GOT3 (cell line): ENCODE data around the gene CHST9.
"Not testable (repeated sequence)": the region's sequence is repeated elsewhere in the genome, so short reads cannot be mapped to it uniquely, and the experiment has no call there.

Experiments
- DNase-seq: peaks from one replicate; lab custom pipeline; 2025; ENCODE audit warnings: mixed read lengths; lab: John Stamatoyannopoulos, UW

CHST9 gene

DNA sequence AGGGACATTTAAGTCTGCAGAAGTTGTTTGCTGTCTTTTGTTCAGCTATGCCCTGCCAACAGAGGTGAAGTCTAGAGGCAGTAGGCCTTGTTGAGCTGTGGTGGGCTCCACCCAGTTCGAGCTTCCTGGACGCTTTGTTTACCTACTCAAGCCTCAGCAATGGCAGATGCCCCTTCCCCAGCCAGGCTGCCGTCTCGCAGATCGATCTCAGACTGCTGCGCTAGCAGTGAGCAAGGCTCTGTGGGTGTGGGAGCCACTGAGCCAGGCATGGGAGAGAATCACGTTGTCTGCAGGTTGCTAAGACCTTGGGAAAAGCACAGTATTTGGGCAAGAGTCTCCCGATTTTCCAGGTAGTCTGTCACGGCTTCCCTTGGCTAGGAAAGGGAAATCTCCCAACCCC lies 91.8 kb downstream of the CHST9 start:
- not testable (repeated sequence) for DNase-seq

GRCh38 chr18:27081701-27082100 lies 103.4 kb downstream of the CHST9 start:
- DNase-seq = no peak

DNA sequence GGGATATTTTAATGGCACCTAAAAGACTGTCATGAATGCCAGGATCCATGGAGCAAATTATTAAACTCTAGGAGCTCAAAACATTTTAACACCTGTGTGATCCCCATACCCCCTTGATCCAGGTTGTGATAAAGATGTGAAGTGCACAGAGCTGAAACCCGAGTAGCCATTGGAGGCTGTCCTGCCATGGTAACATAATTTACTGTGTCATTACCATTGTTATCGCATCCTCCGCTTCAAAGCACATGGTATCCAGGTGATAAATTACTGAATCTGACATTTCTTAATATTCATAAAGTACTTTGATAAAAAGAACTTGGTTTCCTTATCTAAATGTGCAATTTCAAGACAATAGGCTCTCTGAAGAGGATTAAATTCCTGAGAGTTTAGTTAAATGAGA lies 109.3 kb downstream of the CHST9 start:
- DNase-seq = no peak

DNA sequence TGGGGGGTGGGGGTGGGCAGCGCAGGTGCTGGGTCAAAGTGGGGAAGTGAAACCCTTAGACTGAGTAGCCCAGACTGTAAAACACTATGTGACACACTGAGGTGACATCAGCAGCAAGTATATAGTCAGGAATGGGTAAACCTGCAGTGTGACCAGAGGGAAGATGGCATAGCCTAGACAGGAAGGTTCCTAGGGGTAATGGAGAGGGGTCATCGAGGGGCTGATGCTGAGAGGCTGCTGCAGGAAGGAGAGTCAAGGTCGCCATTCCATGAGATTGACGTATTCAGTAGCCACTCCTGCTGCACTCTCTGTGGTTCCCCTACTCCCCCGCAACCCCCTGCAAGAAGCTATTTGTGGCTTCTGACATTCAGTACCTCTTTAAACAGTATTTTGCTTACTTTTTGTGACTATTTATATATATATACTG lies 111.7 kb downstream of the CHST9 start:
- no peak for DNase-seq

DNA sequence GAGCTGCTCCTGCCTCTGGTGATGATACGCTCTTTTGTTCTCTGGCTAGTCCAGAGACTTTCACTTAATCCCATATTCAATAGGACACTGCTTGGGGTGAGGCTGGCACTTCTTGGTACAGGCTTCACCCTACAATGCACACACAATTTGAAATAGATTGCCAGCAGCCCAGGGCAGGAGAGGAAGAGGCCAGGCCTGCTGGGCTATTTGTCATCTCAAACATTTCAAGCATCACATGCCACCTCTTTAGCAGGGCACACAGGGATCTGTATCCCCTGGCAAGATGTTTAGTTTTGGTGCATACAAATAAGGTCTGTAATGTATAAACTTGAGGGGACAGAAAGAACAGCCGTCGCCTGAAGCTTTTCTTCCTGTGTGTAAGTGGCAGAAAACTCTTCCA lies 120.4 kb downstream of the CHST9 start:
- DNase-seq = no peak

DNA sequence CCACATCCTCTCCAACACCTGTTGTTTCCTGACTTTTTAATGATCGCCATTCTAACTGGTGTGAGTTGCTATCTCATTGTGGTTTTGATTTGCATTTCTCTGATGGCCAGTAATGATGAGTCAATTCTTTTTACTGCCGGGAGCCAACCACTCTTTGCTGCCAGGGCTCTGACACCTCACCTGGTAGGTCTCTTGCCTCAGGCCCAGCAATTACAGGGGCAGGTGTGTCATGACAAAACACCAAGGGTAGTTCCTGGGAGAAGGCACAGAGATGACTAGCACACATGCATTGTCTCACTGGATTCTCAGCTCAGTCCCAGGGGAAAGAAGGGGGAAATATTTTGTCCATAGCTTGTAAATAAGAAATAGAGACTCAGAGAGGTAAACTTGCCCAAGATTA lies 122.3 kb downstream of the CHST9 start:
- no peak for DNase-seq

- DNase-seq = no peak
Measured at GRCh38 chr18:27061488-27062095, 123.5 kb downstream of the CHST9 start.

DNA sequence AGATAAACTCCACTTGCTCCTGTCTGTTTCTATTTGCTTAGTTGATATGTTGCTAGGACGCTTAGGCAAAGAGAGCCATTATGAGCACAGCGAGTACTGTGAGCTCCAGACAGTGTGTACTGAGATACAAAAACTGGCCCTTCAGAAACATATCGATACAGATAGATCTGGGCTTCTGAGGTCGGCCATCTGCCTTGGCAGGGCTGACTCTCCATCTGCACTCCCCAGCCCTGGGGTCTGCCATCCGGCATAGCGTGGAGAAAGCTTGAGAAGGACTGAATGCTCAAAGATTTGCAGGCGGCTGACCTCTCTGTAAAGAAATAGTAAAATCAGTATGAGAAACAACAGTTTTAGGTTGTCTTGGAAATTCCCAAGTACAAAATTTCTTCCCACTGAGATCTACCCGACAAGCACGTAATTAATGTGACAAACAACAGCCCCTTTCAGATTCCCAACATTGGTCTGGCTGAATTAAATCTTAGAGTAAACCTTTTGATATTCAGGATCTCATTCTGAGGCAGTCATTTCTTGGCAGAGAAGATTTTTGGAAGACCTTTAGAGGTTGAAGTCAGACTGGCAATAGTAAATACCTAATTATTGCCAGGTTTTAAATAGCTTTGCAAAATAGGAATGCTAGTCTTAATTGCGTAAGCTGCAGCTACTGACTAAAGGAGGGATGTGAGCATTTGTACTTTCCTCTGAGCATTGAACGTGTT lies 127.4 kb downstream of the CHST9 start:
- DNase-seq = no peak

DNA sequence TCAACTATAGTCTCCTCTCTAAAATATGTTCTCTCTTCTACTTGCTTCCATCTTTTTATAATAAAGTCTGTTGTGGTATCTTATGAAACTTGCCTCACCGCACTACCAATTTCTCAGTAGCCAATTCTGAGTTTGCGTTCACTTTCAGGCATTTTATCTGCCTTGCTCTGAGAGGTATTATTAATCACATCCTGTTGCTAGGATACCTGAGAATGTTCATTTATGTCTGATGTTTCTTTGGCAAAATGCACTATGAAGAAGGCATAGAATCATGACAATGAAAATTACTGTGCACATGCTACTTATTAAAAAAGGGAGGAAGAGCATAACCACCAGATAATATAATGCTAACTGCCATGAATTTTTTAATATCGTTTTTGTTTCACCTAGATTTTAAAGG lies 130.2 kb downstream of the CHST9 start:
- DNase-seq = no peak

DNA sequence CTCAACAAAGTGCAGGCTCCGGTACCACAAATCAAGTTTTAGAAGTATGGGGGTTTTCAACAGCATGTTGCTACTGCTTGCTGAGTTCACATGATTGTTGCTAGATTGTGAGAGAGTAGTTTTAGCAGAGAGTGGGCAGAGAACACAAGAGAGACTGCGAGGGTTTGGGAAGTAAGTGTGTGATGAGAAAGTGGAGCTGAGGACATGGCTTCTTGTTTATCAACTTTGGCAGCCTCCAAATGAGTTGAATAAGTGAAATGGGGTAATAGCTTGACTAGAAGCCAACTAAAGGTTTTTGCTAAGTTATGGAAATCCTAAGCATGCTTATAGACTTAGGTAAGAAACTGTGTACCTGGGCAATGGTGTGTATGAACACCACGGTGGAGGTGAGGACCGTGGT lies 135.1 kb downstream of the CHST9 start:
- DNase-seq = no peak

GRCh38 chr18:27045342-27045741 lies 139.8 kb downstream of the CHST9 start:
- no peak for DNase-seq

DNA sequence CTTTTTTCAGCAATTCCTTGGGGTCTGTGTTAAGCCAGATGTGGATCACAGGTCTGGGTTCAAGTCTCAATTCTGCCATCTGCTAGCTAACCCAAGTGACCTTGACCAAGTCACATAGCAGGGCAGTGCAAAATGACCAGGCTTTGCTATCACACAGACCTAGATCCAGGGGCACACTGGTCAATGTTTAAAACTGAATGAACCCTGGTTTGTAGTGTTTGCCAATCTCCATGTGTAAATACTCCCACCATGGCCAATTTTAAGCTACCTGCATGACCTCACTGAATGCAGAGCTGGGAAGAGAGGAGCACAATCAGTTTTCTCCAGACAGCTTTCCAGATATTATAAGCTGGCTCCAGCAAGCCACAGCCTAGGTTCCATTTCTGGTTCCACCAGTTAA lies 142.9 kb downstream of the CHST9 start:
- no peak for DNase-seq

DNA sequence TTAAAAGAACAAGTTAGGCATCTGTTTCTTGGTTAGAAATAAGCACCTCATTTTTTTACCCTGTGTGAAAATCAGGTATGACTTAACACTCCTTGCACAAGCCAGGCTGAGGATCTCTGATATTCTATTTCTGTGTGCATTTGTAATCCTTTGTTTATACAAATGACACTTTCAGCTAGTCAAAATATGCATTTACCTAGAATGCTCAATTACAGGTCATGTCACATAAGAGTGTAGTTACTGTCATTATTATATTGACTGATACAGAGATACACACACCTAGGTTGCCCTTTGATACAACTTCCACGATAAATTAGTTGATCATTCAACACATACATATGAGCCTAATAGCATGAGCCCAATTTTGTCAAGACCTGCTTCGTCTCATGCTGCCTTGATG lies 144.3 kb downstream of the CHST9 start:
- DNase-seq = no peak

DNA sequence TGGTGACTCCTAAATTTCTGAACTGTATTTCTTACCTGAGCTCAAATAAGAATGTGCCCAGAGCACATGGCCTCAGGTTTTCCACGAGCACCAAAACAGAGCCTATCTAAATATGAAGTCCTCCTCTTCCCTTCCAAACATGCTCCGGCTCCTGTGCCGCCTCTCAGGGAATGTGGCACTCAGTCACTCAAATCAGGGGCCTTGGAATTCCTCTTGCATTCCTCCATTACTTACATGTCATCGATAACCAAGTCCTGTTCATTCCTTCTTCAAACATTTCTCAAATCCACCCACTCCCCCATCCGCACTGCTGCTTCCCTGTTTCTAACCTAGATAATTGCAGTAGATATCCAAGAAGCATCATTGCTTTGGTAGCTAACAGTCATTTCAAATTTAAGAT lies 151.4 kb downstream of the CHST9 start:
- DNase-seq = no peak

DNA sequence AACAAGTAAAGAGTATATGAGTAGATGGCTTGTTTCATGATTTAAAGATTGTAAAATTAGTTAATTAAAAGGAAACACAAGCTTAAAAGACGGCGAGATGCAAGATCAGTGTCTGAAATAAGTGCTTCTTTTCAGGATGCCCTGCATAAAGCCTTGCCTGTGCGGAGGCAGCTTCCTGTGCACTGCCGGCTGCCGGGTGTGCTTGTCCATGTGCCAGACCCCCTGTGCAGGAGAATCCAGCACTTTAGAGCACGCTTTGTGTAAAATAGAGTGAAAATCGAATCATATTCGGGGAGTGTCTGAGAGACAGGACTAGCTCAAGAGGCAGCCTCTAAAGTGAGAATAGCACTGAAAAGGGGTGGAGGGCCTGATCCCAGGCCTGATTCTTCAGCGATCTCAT lies 154.7 kb downstream of the CHST9 start:
- no peak for DNase-seq

GRCh38 chr18:27022477-27022876 lies 162.6 kb downstream of the CHST9 start:
- DNase-seq = no peak

- no peak for DNase-seq
Measured at GRCh38 chr18:27017901-27018500, 167.1 kb downstream of the CHST9 start.

DNA sequence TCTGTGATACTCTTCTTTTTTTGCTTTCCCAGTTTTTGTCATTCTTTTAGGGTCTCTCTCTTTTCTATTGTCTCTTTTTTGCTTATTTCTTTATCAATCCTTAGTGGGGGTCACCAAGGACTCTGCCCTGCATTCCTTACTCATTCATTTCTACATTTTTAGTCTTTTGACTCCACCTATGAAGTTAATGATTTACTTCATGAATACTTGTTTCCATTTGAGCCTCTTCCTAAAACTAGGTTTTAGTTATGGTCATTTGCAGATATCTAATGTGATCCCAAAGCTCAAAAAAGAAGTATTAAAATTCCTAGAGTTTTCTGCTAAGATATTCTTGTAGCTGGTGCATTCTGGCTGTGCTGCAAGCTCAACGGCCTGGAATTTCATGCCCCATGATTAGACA lies 170.3 kb downstream of the CHST9 start:
- DNase-seq = no peak

GRCh38 chr18:27010784-27011183 lies 174.3 kb downstream of the CHST9 start:
- DNase-seq = no peak

- no peak for DNase-seq
Measured at GRCh38 chr18:27009293-27009692, 175.8 kb downstream of the CHST9 start.

- no peak for DNase-seq
Measured at GRCh38 chr18:27008575-27008974, 176.5 kb downstream of the CHST9 start.

DNA sequence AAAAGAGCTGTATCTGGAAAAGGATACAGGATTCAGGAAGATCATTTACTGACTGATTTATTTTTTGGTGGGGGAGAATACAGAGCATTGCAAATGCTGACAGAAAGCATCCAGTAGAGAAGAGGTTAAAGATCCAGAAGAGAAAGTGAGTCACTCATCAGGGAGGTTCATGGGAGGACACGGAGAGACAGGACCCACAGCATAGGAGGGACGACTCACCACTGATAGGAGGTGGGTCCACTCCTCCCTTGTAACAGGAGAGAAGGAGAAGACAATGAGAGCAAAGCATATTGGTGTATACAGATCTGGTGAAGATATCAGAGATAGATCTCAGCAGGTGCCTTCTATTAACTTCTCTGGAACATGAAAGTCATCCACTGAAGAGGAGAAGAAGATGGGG lies 177.2 kb downstream of the CHST9 start:
- DNase-seq = no peak

DNA sequence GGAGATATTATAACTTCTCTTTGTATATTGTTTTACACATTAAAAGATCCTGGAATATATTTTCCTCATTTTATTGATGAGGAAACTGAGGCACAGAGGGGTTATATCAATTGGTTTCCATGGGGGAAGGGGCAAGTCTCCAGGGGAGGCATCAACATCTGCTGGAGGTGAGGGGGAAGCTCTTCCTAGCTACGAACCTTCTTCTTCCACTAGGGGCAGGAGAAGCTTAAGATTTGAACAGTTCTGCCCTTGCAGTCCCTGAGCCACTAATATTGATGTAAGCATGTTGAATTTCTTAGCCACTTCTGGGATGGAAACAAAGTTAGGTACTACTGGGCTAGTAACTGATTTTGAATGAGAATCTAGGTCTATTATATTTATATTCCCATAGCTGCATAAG lies 179.5 kb downstream of the CHST9 start:
- DNase-seq = no peak
